Gastroesophageal sphincter (tissue), 4 donors: Measurements from ENCODE around the gene ST6GALNAC6. TPM values are rescaled to one million over a fixed set of nuclear protein-coding genes. Genes with fewer than 3 reads are reported as not detected.

Experiments used
- ATAC-seq: fragments of 150-250 bp; one replicate; pipeline ENCODE4 v1.9.1; 2016; ENCODE audit warnings: mild to moderate bottlenecking, moderate library complexity
- H3K27ac ChIP-seq, 4 donors: fragments of 200-600 bp; sonication (generic) in 3 of 4; 1 replicate in 3 of 4; 2 replicates in 1 of 4; pipeline ENCODE4 v1.5.1; 2016 to 2019
- H3K27me3 ChIP-seq: fragments of 200-600 bp; sonication (generic); one replicate; pipeline ENCODE4 v1.5.1; 2019
- H3K36me3 ChIP-seq, 2 donors: fragments of 200-600 bp; sonication (generic); one replicate each; pipeline ENCODE4 v1.5.1; 2019; ENCODE audit warnings: control low read depth in 1 of 2
- H3K4me1 ChIP-seq, 3 donors: fragments of 200-600 bp; sonication (generic); 1 replicate in 2 of 3; 2 replicates in 1 of 3; pipeline ENCODE4 v1.5.1; 2016 to 2019; ENCODE audit warnings: control low read depth in 2 of 3
- H3K4me3 ChIP-seq, 2 donors: fragments of 200-600 bp; sonication (generic); one replicate each; pipeline ENCODE4 v1.5.1; 2019; ENCODE audit warnings: mild to moderate bottlenecking in 1 of 2, moderate library complexity in 1 of 2
- H3K9me3 ChIP-seq, 3 donors: fragments of 200-600 bp; sonication (generic); one replicate each; pipeline ENCODE4 v1.5.1; 2017 to 2019; ENCODE audit warnings: control low read depth in 2 of 3
- CTCF ChIP-seq, 4 experiments: fragments of 200-600 bp in 2 of 4; fragments of 450-650 bp in 2 of 4; sonication (generic) in 1 of 4; IDR thresholded peaks; one replicate each; pipeline ENCODE4 v1.5.1; 2017 to 2019; ENCODE audit warnings: antibody characterized with exemption in 4 of 4, mild to moderate bottlenecking in 2 of 4, moderate library complexity in 2 of 4
- EP300 ChIP-seq: sonication (generic); formaldehyde crosslinking; IDR thresholded peaks from one replicate; pipeline ENCODE4 v1.6.1; 2017; ENCODE audit warnings: antibody characterized with exemption, mild to moderate bottlenecking
- POLR2A ChIP-seq, 2 donors: fragments of 450-650 bp; IDR thresholded peaks; one replicate each; pipeline ENCODE4 v1.6.1; 2017; ENCODE audit warnings: antibody characterized with exemption in 2 of 2, mild to moderate bottlenecking in 2 of 2, moderate library complexity in 1 of 2
- POLR2AphosphoS5 ChIP-seq: sonication (generic); formaldehyde crosslinking; IDR thresholded peaks from one replicate; pipeline ENCODE4 v1.6.1; 2017; ENCODE audit warnings: antibody characterized with exemption
- WGBS, 2 donors: methylation state at CpG; one replicate each; pipeline ENCODE4 v1.1.5; 2018; ENCODE audit warnings: low coverage in 1 of 2; 5-methylcytosine and 5-hydroxymethylcytosine counted together
- total RNA-seq, 4 donors: library from RNA; depleted of rRNA; stranded (reverse); fragments of >200 nt; gene quantifications; one replicate each; pipeline ENCODE4 v1.1.0, GENCODE V29; 2016

Gene ST6GALNAC6
- total RNA-seq, 4 donors from 2014 or later, result 112 to 146 (median 132) TPM

- Histone ChIP-seq H3K27ac (peak overlapping the region in 3 of 4 donors; percentile 90 to 91 (median 90)), H3K4me1 (peaks cover 0 to 59% (median 45%) of the 10 kb centered on the region in 3 donors), H3K27me3 (no peaks in the 10 kb centered on the region), H3K9me3 (no peaks in the 10 kb centered on the region), H3K36me3 (peaks cover 0 to 29% of the 10 kb centered on the region in 2 donors), H3K4me3 (peak overlapping the region in 1 of 2 donors; percentile 76)
- ATAC-seq, result no peak
- no peak for TF ChIP-seq POLR2AphosphoS5
- no peak for TF ChIP-seq EP300
- TF ChIP-seq POLR2A (IDR thresholded peaks at IDR 0.05), result no peak
- TF ChIP-seq CTCF (IDR thresholded peaks at IDR 0.05), result no peak
- 70% methylated on average over 8 of the region's 10 CpGs; no CpG with 5 or more reads in 1 of the 2 donors for WGBS, 2 donors
Measured at GRCh38 chr9:127875306-127875966, 24.0 kb downstream of the ST6GALNAC6 start.

- H3K4me3 ChIP-seq, result peak overlapping the region in 1 of 2 donors; percentile 19
- peaks cover 0 to 31% of the 10 kb centered on the region in 2 donors for H3K36me3 ChIP-seq
- peak overlapping the region in 3 of 4 donors; percentile 90 to 91 (median 90) for H3K27ac ChIP-seq
- TF ChIP-seq POLR2AphosphoS5 (no peak), CTCF (IDR thresholded peaks at IDR 0.05) (no peak), EP300 (no peak), POLR2A (IDR thresholded peaks at IDR 0.05) (no peak)
- WGBS, 2 donors, result 50 to 64% methylated on average over 2 to 7 of the region's 19 CpGs
- no peak for ATAC-seq
- H3K27me3 ChIP-seq, result no peaks in the 10 kb centered on the region
- H3K9me3 ChIP-seq, result no peaks in the 10 kb centered on the region
- H3K4me1 ChIP-seq, result peaks cover 0 to 67% (median 48%) of the 10 kb centered on the region in 3 donors
Measured at GRCh38 chr9:127874301-127875221, 24.8 kb downstream of the ST6GALNAC6 start.

GRCh38 chr9:127873886-127874285 is 25.5 kb downstream of the ST6GALNAC6 start:
- WGBS, 2 donors, result 20 to 35% methylated on average over 4 to 5 of the region's 10 CpGs
- peaks cover 0 to 37% of the 10 kb centered on the region in 2 donors for H3K36me3 ChIP-seq
- H3K4me3 ChIP-seq, result peak overlapping the region in 1 of 2 donors; percentile 19
- no peaks in the 10 kb centered on the region for H3K27me3 ChIP-seq
- TF ChIP-seq CTCF (IDR thresholded peaks at IDR 0.05) (no peak), POLR2A (IDR thresholded peaks at IDR 0.05) (no peak), POLR2AphosphoS5 (peak; percentile 39)
- H3K27ac ChIP-seq, result peak overlapping the region in 3 of 4 donors; percentile 90 to 91 (median 90)
- peaks cover 0 to 71% (median 49%) of the 10 kb centered on the region in 3 donors for H3K4me1 ChIP-seq
- ATAC-seq, result peak; percentile 66
- H3K9me3 ChIP-seq, result no peaks in the 10 kb centered on the region

- no peak for TF ChIP-seq EP300
- H3K27me3 ChIP-seq, result no peaks in the 10 kb centered on the region
- H3K36me3 ChIP-seq, result peaks cover 0 to 44% of the 10 kb centered on the region in 2 donors
- peaks cover 0 to 66% (median 47%) of the 10 kb centered on the region in 3 donors for H3K4me1 ChIP-seq
- H3K27ac ChIP-seq, result peak overlapping the region in 3 of 4 donors; percentile 90 to 91 (median 90)
- H3K4me3 ChIP-seq, result no peak overlapping the region
- no peaks in the 10 kb centered on the region for H3K9me3 ChIP-seq
- WGBS, 2 donors, result no CpG with 5 or more reads among the region's 19 CpGs
- ATAC-seq, result no peak
Measured at GRCh38 chr9:127873223-127873691, 26.1 kb downstream of the ST6GALNAC6 start.
